Stimulated activated CD4-positive, alpha-beta T cell treated with anti-CD3 and anti-CD28 coated beads, Interleukin-4, amount 100 ng/mL, for 4 hours (primary cell): ENCODE results near the gene GTPBP6.
"Not testable (repeated sequence)": the region's sequence is repeated elsewhere in the genome, so short reads cannot be mapped to it uniquely, and the experiment has no call there.

Experiments
- DNase-seq, 2 experiments: peaks; one replicate each; pipeline ENCODE4 v3.0.0-alpha.2; 2020

The GTPBP6 gene

DNA sequence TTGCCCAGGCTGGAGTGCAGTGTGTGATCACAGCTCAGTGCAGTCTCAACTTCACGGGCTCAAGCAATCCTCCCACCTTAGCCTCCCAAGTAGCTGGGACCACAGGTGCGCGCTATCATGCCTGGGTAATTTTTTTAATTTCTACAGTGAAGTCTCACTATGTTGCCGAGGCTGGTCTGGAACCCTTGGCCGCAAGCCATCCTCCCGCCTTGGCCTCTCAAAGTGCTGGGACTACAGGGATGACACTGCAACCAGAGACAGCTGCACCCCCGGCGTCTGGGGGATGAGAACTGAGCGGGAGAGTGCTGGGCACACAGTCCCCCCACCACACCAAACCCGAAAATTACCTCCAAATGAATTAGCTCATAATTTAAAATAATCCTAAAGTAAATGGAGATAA is 33.1 kb upstream of the GTPBP6 start:
- DNase-seq, result no peak

DNA sequence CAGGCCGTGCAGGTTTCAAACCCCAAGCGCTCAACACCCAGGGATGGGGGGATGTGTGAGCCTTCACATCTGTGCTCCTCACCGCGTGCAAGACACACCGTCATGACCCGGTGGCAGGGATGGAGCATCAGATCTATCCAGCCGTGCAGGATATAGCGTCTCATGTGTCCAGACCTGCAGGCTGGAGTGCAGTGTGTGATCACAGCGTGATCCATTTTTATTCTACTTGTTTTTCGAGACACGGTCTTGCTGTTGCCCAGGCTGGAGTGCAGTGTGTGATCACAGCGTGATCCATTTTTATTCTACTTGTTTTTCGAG is 32.7 kb upstream of the GTPBP6 start:
- DNase-seq, result not testable (repeated sequence)

DNA sequence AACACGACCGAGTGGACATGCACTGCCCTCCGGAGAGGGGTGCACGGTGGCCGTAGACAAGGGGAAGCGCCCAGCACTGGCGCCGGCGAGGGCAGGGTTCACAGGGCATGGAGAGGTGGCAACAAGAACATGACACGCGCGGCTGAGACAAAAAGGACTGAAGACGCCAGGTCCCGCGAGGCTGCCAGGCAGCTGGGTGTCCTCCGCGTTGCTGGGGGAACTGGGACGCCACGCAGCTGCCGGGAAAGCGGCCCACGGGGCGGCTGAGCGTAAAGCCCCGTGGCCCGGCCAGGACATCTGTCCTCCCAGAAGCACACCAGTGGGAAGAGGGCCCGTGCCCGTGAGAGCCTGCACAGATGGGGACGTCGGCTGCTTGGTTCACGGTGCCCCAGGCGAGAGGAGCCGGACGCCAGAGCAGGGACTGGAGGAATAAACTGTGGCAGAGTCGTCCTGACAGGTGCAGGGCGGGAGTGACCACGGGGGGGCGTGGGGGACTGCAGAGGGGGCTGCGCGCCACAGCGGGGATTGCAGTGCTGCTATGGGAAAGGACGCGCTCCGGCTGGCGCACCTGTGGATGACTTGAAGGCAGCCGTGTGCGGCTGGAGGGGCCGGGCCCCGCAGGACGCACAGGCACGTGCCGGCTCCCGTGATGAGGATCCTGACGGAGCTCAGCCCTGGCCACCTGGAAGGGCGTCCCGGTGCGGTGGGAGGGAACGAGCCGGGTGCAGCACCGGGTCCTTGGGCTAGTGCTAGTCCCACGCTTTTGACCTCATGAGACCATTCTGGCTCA is 32.1 kb upstream of the GTPBP6 start:
- DNase-seq, result no peak

DNA sequence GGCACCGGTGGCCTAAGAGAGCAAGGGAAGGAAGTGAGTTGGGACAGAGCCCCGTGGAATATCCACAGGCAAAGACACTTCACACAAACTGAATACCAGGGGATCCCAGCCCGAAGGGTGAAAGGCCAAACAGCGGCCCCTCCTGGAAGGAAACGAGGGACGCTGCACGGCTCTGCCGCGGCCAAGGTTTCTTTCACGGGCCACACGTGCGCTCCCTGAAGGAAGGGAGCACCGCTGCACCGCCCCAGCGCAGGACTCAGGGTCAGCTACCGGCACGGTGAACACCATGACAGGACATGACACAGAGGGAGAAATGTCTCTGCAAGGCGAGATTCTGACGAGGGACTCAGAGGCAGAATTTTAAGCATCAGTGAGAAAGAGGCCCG is 31.5 kb upstream of the GTPBP6 start:
- DNase-seq, result no peak

- no peak for DNase-seq
Measured at GRCh38 chrX:349702-350101, 31.1 kb upstream of the GTPBP6 start.

DNA sequence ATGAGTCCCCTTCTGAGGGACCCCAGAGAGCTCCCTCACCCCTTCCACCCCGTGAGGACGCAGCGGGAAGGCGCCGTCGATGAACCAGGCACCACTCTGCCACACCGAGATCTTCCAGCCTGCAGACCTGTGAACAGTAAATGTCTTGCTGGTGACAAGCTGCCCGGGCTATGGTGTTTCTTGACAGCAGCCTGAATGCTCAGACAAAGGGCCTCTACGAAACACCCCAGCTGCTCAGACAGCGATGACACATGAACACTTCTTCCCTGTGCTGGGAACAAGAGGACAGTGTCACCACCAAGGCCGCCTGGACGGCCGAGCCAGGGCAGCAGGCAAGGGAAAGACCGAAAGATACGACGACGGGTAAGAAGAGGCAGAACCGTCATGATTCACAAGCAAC is 30.6 kb upstream of the GTPBP6 start:
- no peak for DNase-seq

DNA sequence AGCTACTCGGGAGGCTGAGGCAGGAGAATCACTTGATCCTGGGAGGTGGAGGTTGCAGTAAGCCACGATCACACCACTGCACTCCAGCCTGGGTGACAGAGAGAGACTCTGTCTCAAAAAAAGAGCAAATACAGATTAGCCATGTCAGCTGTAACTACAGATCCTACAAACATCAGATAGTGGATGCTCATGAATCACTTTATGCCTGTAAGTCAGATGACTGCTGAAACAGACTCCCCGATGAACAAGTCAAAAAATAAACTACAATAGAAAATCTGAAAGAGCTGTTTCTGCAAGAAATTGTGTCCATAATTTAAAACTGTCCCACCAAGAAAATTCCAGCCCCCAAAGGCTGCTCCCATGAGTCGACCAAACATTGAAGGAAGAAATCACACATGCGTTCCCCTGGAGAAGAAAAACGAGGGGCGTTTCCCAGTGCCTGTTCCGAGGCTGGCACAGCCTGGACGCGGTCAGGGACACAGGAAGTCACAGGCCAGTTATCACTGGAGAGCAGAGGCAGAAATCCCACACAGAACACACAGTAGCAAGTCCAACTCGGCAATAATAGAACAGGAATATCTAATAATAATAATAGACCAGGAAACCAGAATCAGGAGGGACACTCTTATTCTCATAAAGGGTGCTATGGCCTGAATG is 30.0 kb upstream of the GTPBP6 start:
- DNase-seq, result no peak

- no peak for DNase-seq
Measured at GRCh38 chrX:347351-348117, 28.9 kb upstream of the GTPBP6 start.

DNA sequence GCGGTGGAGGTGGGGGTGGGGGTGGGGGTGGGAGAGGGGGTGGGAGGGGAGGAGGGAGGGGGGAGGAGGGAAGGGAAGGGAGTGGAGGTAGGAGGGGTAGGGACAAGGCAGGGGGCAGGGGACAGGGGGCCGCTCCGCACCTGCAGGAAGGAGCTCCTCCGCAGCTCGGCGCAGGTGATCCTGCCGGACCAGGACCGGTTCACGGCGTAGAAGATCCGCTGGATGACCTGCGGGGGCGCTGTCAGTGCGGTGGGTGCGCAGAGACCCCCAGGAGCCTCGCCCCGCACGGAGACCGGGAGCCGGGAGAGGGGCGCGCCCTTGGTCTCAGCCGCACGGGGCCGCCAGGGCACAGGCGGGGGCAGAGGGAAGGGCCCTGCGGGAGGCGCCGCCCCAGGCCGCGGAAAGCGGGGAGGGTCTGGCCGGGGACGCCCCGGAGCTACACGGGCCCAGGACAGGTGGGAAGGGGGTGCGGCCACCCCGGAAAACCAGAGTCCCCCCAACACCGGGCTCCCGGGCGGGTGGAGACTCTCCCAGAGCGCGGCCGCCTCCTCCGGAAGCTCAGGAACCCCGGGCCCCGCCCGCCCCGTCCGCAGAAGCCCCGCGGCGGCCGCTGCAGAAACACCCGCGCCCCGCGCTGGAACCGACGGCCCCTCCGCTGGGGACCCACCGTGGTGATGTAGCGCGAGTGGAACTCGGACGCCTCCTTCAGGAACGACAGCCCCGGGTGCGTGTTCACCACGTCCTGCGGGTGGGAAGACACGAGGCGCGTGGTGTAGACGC is 27.6 kb upstream of the GTPBP6 start:
- no peak for DNase-seq

DNA sequence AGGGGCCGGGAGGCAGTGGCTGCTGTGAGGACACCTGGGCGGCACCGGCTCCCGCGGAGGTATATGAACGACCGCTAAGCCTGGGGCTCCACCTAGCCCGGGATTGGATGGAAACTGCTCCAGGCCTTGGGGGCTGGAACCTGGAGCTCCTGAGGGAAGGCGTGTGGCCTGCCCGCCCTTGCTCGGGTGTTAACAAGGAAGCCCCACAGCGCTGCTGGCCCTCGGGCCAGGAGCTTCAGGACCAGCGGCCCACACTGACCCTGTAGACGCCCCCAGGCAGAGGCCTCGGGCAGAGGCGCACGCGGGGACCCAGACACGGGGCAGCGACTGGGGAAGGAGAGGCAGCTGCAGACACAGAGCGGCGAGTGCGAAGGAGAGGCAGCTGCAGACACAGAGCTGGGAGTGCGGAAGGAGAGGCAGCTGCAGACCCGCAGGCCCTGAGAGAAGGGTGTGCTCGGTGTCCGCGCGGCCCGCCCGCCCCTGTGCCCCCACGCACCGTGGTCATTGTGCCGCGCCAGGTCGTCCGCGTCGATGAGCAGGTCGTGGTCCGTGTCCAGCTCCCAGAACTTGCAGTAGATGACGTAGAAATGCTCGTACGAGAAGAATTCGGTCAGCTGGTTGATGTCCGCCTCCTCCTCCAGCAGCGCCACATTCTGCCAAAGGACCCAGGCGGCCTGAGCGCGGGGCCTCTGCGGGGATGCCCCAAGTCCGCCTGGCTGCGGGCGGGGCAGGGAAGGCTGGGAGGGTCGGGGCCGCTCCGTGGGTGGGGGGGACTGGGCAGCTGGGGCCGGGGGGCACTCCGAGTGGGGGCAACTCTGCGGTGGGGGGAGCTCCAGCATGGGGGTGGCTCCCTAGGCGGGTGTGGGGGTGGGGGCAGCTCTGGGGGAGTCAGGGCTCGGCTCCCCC is 26.7 kb upstream of the GTPBP6 start:
- DNase-seq, result no peak

- DNase-seq, result no peak
Measured at GRCh38 chrX:344371-344901, 25.8 kb upstream of the GTPBP6 start.

DNA sequence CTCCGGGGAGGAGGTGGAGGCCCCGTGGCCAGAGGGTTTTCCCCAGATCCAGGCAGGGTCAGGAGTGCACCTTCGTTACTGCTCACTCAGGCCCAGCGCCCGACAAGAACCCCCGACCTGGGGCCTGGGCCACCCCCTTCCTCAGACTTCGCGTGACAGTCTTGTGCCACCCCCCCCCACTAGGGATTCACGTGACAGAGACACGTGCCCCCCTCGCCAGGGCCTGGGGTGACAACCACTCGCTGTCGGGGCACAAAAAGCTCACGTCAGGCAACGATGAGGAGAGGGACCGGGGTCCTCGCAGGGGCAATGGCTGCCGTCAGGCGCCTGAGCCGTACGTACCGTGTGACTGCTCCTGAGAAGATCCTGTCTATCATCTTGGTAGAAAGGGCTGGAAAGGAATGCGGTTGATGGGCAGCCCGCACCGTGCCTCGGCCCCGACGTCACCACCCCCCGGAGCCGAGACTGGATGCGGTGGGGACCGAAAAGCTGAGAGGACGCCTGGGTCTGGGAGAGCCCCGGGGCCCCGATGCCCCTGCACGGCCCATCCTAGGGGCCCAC is 23.0 kb upstream of the GTPBP6 start:
- no peak for DNase-seq

DNA sequence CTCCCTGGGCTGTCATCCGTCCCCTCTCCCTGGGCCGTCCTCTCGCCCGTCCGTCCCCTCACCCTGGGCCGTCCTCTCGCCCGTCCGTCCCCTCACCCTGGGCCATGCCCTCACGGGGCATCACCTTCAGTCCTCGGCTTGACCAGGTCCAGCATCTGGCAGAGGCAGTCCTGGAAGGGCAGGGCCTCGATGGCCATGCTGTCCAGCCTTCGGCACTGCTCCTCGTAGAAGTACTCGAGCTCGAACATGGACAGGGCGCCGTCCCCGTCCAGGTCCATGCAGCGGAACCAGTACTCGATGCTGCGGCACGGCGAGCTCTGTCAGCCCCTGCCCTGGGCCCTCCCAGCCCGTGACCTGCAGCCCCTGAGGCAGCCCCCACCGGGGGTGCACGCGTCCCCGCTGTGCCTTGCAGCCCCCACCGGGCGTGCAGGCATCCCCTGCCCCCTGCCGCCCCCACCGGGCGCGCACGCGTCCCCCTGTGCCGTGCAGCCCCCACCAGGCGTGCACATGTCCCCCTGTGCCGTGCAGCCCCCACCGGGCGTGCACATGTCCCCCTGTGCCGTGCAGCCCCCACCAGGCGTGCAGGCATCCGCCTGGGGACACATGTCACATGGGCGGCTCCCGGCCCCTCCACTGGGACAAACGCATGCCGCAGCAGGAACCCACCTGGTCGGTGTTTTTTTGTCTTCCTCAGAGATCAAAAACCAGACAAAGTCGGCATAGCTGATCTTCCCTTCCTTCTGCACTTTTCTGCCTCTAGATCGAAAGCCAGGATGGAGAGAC is 22.2 kb upstream of the GTPBP6 start:
- no peak for DNase-seq

GRCh38 chrX:340121-340520 is 21.5 kb upstream of the GTPBP6 start:
- DNase-seq, result no peak

- DNase-seq, result no peak
Measured at GRCh38 chrX:338836-339400, 20.3 kb upstream of the GTPBP6 start.

DNA sequence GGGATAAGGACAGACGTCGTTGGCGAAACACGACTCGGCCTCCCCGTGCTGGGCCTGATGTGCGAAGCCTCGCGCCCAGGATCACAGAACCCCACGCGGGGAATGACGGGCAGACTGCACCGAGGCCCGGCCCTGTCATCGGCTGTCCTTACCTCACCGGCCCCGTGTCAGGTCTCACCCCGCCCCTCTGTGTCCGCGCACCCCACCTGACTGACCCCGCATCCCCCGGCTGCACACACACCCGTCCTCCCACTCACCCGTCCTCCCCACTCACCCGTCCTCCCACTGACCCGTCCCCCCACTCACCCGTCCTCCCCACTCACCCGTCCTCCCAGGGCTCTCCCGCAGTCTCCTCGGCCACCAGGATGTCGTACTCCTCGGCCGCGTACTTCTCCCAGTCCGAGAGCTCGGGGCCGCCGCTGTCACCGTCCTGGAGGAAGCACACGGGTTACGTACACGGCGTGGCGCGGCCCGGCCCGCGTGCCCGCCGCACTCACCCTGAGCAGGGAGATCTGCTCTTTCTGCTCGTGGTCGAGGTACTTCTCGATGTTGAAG is 19.8 kb upstream of the GTPBP6 start:
- DNase-seq, result no peak

- no peak for DNase-seq
Measured at GRCh38 chrX:337331-337831, 18.8 kb upstream of the GTPBP6 start.

GRCh38 chrX:336227-336626 is 17.6 kb upstream of the GTPBP6 start:
- no peak for DNase-seq

- no peak for DNase-seq
Measured at GRCh38 chrX:335758-336155, 17.2 kb upstream of the GTPBP6 start.
